ENCODE data around the gene AGTPBP1.

DNA sequence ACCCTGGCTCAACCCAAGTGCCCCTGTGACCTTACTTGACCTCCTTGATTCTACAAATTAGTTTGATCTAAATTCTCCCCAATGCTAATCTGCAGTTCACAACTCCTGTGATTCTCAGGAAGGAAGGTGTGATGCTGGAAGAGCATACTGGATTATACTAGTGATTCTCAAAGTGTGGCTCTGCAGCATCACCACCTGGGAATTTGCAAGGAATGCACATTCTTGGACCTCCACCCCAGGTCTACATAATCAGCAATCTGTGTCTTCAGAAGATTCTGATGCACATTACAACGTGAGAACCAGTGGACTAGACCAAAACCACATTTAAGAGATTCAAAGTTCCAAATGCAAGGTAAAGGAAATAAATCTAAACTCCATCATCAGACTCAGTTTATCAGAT is 198.6 kb downstream of the AGTPBP1 start:
- TF ChIP-seq, protein P1, sequence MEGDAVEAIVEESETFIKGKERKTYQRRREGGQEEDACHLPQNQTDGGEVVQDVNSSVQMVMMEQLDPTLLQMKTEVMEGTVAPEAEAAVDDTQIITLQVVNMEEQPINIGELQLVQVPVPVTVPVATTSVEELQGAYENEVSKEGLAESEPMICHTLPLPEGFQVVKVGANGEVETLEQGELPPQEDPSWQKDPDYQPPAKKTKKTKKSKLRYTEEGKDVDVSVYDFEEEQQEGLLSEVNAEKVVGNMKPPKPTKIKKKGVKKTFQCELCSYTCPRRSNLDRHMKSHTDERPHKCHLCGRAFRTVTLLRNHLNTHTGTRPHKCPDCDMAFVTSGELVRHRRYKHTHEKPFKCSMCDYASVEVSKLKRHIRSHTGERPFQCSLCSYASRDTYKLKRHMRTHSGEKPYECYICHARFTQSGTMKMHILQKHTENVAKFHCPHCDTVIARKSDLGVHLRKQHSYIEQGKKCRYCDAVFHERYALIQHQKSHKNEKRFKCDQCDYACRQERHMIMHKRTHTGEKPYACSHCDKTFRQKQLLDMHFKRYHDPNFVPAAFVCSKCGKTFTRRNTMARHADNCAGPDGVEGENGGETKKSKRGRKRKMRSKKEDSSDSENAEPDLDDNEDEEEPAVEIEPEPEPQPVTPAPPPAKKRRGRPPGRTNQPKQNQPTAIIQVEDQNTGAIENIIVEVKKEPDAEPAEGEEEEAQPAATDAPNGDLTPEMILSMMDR (IDR thresholded peaks at IDR 0.05), result no peak
- TF ChIP-seq POLR2A (IDR thresholded peaks at IDR 0.05), result no peak
